Kidney capillary endothelial cell (primary cell): ENCODE measurements around the gene ZGLP1.

Experiments used
- DNase-seq: peaks from one replicate; pipeline ENCODE4 v3.0.0-alpha.2; 2018; ENCODE audit warnings: low spot score

Gene ZGLP1

DNA sequence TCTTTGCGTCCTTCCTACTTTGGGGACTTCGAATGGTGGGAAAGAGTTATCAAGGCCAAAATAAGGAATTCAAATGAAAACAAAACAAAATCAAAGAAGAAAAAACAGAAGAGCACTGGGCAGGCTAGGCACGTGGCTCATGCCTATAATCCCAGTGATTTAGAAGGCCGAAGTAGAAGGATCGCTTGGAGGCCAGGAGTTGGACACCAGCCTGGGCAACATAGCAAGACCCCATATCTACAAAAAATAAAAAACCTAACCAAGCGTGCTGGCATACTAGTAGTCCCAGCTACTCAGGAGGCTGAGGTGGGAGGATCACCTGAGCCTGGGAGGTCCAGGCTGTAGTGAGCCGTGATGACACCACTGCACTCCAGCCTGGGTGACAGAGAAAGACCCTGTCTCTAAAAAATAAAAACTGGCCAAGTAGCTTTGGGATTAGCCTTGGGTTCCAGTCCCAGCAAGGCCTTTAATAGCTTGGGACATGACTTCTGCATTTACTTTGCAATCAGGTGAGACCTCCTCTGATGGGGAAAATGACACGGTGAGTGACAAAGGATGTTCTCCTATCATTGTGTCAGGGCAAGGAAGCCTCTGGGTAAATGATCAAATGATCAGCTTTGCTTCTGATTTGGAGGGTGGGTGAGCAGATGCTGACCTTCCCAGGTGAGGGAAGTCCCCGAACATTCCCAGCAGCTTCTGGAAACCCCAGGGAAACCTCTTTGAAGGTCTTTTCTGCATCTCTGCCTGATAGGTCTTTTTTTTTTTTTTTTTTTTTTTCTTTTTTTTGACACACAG, 31.6 kb downstream of the ZGLP1 start:
- DNase-seq: no peak

DNA sequence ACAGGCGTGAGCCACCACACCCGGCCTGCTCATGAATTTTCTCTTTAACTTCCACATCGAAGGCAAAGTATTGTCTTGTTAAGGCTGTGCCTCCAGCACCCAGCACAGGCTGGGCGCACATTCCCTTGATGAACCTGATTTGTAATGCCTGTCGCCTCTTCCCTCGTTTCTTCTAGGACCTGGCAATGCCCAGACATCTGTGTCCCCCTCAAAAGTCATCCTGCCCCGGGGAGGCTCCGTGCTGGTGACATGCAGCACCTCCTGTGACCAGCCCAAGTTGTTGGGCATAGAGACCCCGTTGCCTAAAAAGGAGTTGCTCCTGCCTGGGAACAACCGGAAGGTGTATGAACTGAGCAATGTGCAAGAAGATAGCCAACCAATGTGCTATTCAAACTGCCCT, 35.0 kb downstream of the ZGLP1 start:
- DNase-seq: no peak

DNA sequence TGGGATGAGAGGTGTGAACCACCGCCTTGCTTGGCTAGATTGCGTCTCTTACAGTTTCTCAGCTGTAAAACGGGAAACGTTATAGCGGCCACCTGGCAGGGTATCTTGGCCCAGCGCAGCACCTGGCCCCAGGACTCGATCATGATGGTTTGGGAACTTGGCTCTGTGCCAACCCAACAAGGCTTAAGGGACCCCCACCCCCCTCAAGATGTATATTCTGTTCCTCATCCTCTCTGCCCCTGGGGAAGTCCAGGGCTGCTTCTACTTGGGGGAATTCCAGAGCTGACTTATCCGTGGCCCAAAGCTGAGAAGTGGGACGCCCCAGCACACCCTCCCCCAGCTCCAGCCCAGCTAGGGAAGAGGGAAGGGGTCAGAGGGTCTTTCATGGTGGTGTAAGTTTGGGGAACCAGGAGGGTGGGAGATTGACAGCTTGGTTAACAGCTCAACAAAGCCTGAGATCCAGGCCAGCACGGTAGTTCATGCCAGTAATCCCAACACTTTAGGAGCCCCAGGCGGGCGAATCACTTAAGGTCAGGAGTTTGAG, 38.0 kb downstream of the ZGLP1 start:
- DNase-seq: no peak

DNA sequence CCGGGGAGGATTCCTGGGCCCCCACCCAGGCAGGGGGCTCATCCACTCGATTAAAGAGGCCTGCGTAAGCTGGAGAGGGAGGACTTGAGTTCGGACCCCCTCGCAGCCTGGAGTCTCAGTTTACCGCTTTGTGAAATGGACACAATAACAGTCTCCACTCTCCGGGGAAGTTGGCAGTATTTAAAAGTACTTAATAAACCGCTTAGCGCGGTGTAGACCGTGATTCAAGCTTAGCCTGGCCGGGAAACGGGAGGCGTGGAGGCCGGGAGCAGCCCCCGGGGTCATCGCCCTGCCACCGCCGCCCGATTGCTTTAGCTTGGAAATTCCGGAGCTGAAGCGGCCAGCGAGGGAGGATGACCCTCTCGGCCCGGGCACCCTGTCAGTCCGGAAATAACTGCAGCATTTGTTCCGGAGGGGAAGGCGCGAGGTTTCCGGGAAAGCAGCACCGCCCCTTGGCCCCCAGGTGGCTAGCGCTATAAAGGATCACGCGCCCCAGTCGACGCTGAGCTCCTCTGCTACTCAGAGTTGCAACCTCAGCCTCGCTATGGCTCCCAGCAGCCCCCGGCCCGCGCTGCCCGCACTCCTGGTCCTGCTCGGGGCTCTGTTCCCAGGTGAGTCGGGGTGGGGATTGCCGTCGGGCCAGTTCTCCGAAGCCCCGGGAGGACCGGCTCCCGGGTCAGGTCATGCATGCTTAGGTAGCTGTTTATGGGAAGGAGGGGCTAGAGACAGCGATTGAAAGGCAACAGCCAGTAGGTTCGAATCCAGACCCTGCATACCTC, 38.8 kb downstream of the ZGLP1 start, which contains the start of gene ICAM1:
Gene ICAM1 (plus strand): TSS at position 505 of the 779 bp plus-strand sequence. CDS start 40 bp downstream, at position 545.
- peak; percentile 84 for DNase-seq

DNA sequence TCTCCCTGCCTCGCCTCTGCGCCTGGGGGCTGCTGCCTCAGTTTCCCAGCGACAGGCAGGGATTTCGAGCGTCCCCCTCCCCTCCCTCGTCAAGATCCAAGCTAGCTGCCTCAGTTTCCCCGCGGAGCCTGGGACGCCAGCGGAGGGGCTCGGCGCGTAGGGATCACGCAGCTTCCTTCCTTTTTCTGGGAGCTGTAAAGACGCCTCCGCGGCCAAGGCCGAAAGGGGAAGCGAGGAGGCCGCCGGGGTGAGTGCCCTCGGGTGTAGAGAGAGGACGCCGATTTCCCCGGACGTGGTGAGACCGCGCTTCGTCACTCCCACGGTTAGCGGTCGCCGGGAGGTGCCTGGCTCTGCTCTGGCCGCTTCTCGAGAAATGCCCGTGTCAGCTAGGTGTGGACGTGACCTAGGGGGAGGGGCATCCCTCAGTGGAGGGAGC, 39.4 kb downstream of the ZGLP1 start:
- DNase-seq: peak; percentile 40

DNA sequence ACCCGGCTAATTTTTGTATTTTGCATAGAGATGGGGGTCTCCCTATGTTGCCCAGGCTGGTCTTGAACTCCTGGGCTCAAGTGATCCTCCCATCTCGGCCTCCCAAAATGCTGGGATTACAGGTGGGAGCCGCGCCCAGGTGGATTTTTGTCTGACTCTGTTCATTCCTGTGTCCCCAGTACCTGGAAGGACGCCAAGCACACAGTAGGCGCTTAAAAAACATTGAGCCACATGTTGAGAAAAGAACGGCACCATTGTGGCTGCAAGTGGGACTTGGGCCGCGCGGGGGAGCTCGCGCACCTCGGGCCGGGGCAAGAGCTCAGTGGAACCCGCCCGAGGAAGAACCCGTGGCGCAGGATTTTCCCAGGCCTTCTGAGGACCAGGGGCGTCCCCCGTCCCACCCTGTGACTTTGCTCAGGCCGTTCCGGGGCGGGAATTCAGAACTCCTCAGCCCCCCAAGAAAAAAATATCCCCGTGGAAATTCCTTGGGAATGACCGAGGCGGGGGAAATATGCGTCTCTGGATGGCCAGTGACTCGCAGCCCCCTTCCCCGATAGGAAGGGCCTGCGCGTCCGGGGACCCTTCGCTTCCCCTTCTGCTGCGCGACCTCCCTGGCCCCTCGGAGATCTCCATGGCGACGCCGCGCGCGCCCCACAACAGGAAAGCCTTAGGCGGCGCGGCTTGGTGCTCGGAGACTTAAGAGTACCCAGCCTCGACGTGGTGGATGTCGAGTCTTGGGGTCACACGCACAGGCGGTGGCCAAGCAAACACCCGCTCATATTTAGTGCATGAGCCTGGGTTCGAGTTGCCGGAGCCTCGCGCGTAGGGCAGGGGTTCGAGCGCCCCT, 40.1 kb downstream of the ZGLP1 start:
- DNase-seq: peak; percentile 82

DNA sequence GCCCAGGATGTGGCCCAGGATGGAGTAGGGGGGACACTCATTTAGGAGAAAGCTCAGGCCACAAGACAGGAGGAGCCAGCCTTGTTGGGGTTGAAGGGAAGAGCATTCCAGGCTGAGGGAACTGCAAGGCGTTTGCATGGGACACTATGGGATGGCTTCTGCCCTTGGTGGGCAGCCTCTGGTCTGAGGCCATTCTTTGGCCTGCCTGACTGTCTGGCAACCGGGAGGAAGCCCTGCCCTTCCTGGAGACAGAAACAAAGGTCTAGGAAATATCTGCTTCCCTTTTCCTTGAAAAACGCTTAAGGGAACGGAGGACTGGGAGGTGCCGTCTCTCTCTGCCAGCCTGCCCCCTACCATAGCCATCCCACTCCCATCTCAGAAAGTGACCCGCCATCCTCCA, 41.5 kb downstream of the ZGLP1 start:
- peak; percentile 81 for DNase-seq

DNA sequence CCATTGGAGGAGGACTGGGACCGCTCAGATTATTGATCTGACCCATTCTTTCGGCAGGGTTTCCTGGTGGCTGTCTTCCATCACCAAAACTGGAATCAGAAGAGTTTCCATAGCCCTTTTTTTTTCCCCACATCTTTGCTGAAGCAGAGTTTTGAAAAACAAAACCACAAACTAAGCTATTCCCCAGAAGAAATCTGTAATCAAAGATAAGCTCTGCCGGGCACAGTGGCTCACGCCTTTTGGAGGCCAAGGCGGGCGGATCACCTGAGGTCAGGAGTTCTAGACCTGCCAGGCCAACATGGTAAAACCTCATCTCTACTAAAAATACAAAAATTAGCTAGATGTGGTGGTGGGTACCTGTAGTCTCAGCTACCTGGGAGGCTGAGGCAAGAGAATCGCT, 42.9 kb downstream of the ZGLP1 start:
- DNase-seq: no peak

DNA sequence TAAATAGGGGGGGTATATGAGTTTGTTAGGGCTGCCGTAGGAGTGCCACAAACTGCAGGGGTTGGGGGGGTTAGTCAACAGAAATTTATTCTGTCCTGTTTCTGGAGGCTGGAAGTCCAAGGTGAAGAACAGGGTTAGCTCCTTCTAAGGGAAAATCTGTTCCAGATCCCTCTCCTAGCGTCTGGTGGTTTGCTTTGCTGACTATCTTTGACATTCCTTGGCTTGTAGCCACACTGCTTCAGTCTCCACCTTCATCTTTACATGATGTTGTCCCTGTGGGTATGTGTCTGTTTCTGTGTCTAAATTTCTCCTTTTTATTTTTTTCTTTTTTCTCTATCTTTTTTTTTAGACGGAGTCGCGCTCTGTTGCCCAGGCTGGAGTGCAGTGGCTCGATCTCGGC, 46.8 kb downstream of the ZGLP1 start:
- no peak for DNase-seq

DNA sequence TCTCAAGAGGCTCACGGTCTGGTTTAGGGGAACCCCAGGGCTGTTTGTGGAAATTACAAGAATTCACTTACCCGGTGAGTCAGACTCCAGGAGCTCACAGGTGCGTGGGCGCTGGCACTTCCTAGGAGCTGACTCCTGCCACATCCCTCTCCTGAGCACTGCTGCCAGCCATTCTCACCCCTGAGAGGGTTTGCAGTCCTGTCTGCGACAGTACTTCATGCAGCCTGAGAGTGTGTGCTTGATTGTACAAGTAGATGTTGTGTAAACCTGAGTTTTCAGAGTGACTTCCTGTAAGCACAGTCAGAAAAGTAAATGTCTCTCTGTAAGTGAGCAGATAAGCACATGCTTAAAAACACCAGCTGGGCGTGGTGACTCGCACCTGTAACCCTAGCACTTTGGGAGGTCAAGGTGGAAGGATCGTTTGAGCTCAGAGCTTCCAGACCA, 49.5 kb downstream of the ZGLP1 start:
- DNase-seq: no peak

DNA sequence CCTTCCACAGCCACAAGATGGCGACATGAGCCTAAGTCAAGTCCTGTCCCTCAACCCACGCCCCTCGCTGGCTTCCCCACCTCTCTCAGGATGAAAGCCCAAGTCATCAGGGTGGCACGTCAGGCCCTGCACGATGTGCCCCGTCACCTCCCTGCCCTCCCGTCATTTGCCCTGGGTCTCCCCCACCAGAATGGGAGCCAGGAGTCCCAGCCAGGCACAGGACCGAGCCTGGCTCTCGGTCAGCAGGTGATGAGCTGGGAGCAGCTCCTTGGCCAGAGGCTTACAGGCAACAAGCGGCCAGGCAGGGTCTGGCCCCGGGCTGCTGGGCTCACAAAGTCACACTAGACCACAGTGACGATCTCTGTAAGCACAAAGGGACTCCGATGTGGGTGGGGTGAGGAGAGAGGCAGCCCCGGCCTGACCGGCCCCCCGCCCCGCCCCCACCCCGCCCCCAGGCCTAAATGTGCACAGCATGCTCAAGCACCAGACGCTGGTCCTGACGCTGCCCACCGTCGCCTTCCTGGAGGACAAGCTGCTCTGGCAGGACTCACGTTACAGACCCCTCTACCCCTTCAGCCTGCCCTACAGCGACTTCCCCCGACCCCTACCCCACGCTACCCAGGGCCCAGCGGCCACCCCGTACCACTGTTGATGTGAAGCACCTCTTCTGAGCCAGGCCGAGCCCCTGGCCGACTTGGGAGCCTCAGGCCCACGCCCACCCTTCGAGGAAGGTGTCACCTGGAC, 50.3 kb downstream of the ZGLP1 start:
- peak; percentile 85 for DNase-seq

DNA sequence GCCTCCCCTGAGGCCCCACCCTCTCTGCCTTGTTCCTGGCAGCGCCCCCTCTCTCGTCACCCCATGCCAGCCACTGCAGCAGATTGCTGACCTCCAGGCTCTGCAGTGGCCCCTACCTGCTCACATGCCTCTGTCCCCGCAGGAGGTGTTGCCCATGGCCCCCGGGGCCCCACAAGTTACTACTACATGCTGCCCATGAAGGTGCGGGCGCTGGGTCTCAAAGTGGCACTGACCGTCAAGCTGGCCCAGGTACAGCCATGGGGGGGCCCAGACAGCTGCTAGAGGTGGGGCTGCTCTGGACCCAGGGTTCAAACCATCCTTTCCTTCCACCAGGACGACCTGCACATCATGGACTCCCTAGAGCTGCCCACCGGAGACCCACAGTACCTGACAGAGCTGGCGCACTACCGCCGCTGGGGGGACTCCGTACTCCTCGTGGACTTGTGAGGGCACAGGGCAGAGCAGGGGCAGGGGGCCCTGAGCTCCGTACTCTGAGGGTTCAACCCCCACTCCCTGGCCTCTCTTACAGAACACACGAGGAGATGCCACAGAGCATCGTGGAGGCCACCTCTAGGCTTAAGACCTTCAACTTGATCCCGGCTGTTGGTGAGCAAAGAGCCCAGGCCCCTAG, 51.4 kb downstream of the ZGLP1 start:
- no peak for DNase-seq

DNA sequence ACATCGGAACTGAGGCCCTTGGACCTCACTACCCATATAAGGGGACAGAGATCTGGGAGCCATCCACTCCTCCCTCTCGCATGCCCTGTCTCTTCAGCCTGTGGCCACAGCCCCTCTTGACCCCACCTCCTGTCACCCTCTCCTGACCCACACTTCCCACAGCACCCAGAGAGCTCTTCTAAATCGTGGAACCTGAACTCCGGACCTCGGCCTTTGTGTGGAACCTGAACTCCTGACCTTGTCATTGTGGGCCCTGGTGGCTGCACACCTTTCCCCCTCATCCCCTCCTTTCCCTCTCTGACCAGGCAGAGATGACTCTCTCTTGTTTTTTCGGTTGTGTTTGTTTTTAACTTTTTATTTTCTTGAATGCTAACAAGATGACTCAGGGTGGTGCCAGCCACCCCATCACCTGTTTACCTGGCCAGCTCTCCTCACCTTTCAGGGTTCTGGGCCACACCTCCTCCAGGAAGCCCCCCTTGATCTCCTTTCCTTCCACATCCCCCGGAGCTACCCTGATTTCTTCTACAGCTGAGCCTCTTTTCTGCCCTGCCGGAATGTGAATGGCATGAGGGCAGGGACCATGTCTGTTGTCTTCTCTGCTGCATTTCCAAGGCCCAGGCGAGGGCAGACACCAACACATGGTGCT, 52.5 kb downstream of the ZGLP1 start:
- DNase-seq: no peak

DNA sequence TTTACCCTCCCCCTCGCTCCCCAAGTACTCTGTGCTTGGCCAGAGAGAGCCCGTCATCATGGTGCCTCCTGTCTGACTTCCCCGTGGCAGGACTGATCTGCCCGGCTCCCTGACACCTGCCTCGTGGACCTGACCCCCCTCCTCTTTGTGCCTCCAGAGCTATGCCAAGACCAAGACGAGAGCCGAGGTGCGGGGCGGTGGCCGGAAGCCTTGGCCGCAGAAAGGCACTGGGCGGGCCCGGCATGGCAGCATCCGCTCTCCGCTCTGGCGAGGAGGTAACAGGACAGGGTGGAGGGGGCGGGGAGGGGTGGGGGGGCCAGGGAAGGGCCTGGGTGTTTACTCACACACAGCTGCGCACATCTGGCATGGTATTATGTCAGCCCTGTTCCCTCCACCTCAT, 53.1 kb downstream of the ZGLP1 start:
- DNase-seq: no peak

DNA sequence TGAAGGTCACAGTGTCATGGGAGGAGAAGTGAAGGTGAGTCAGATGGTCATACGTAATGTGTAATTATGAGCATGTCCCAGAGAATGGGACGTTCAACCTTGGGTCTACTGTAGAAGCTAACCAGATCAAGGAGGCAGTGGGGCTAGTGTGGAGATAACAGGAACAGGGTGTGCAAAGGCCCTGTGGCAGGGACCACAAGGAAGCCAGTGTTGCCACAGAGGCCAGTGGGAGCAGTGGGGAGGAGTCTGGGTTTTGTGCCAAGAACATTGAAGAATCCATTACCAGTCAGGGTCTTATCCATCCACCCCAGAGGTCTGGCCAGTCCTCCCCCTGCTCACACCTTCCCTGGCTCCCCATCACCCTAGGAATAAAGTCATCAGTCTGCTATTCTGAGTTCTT, 54.3 kb downstream of the ZGLP1 start:
- DNase-seq: no peak
